Kidney epithelial cell (primary cell): ENCODE results near the gene USP34. TPM values are rescaled to one million over a fixed set of nuclear protein-coding genes. Genes with fewer than 3 reads are reported as not detected.
"Not testable (repeated sequence)": the region's sequence is repeated elsewhere in the genome, so short reads cannot be mapped to it uniquely, and the experiment has no call there.

Experiments
- DNase-seq: peaks from one replicate; pipeline ENCODE4 v3.0.0-alpha.2; 2010; ENCODE audit warnings: low read depth
- H3K27me3 ChIP-seq: 2 replicates; pipeline ENCODE4 v1.6.0; 2011; ENCODE audit warnings: low read length; ENCODE audit not compliant: control insufficient read depth, insufficient read depth
- H3K36me3 ChIP-seq: 2 replicates; pipeline ENCODE4 v1.5.1; 2011; ENCODE audit warnings: low read length; ENCODE audit not compliant: control insufficient read depth, insufficient read depth
- H3K4me3 ChIP-seq: 2 replicates; pipeline ENCODE4 v1.5.1; 2011; ENCODE audit warnings: low read depth, mild to moderate bottlenecking, control low read depth, low read length
- CTCF ChIP-seq: IDR thresholded peaks from 2 replicates; pipeline ENCODE4 v1.5.1; 2011; ENCODE audit warnings: mild to moderate bottlenecking, moderate library complexity, low read length, control low read depth, inconsistent platforms; ENCODE audit not compliant: insufficient read depth, poor library complexity, severe bottlenecking
- total RNA-seq: library from RNA; depleted of rRNA; stranded (reverse); fragments of >200 nt; gene quantifications from 2 replicates; pipeline ENCODE4 v1.2.3, GENCODE V29; 2015

Gene USP34
- total RNA-seq, 1 donor from 2014 or later: 90.0 TPM

DNA sequence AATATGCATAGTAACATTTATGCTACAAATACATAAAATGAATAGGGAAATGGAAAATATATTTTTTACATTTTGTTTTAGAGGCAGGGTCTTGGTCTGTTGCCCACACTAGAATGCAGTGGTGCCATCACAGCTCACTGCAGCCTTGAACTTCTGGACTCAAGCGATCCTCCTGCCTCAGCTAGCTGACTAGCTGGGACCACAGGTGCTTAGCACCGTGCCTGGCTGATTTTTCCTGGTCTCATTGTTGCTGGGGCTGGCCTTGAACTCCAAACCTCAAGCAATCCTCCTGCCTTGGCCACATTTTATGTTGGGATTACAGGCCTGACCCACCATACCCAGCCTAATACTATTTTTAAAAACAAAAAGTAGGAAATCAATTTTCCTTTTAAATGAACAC, 34.1 kb upstream of the USP34 start:
- DNase-seq: no peak
- TF ChIP-seq CTCF: no peak
- Histone ChIP-seq H3K36me3 (no peaks in the 10 kb centered on the region), H3K4me3 (no peak overlapping the region), H3K27me3 (no peaks in the 10 kb centered on the region)

GRCh38 chr2:61499060-61499459, 28.2 kb upstream of the USP34 start:
- no peak for DNase-seq
- H3K4me3 ChIP-seq: no peak overlapping the region
- H3K27me3 ChIP-seq: no peaks in the 10 kb centered on the region
- TF ChIP-seq CTCF: no peak
- H3K36me3 ChIP-seq: peaks cover 1% of the 10 kb centered on the region

DNA sequence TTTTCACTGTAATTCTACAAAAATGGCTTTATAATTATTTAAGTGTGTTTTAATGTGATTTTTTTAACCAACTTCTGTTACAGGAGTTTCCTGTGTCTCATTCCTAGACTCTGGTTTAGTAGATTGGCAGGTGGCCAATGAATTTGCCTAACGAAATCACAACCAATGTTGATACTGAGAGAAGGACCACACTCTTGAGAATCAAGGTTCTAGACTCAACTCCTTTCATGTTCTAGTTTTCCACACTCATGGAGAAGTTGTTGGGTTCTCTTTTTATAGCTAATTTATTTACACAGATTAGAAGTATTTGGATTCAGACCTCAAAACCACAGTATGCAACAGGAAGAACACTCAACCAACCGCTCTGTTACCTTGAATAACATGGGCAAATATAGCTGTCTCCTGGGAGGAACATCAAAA, 22.6 kb upstream of the USP34 start:
- TF ChIP-seq CTCF: no peak
- Histone ChIP-seq H3K4me3 (no peak overlapping the region), H3K27me3 (no peaks in the 10 kb centered on the region), H3K36me3 (peaks cover 3% of the 10 kb centered on the region)
- no peak for DNase-seq

GRCh38 chr2:61492476-61492875, 21.6 kb upstream of the USP34 start:
- peaks cover 3% of the 10 kb centered on the region for H3K36me3 ChIP-seq

GRCh38 chr2:61485281-61485680, 14.4 kb upstream of the USP34 start:
- no peak for DNase-seq
- no peak for TF ChIP-seq CTCF
- peaks cover 1% of the 10 kb centered on the region for H3K36me3 ChIP-seq
- no peak overlapping the region for H3K4me3 ChIP-seq
- no peaks in the 10 kb centered on the region for H3K27me3 ChIP-seq

More at GRCh38 chr2:61492476-61492875, 21.6 kb upstream of the USP34 start:
- Histone ChIP-seq H3K4me3 (no peak overlapping the region), H3K27me3 (no peaks in the 10 kb centered on the region)
- no peak for DNase-seq
- no peak for TF ChIP-seq CTCF

DNA sequence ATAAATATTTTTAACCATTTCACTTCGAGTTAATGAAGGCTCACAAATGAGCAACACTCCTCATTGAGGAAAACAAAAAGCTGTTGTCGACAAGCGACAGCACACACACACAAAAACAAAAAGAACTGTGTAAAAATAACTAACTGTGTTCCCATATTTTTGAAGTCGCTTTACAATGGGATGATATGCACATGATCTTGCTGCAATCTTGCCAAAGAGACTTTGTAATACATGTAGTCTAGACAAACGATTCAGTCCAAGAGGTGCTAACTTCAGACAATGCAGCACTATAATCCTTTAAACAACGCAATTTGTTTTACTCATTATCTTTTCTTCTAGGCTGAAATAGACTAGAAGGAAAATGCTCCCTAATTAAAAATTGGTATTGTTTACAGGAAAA, 7.2 kb upstream of the USP34 start:
- Histone ChIP-seq H3K36me3 (peaks cover 1% of the 10 kb centered on the region), H3K27me3 (no peaks in the 10 kb centered on the region), H3K4me3 (no peak overlapping the region)
- TF ChIP-seq CTCF: no peak
- DNase-seq: no peak

- H3K27me3 ChIP-seq, H3K36me3 ChIP-seq, DNase-seq, H3K4me3 ChIP-seq: not testable (repeated sequence)
Measured at GRCh38 chr2:61476929-61477589, 6.2 kb upstream of the USP34 start.
